Upper lobe of left lung (tissue), 4 donors: ENCODE results near the gene TARDBP.

Source experiments
- CTCF ChIP-seq, 6 experiments: fragments of 450-650 bp in 4 of 6; fragments of 200-600 bp in 2 of 6; sonication (generic) in 2 of 6; IDR thresholded peaks; one replicate each; pipeline ENCODE4 v1.5.1; 2016 to 2019; ENCODE audit warnings: antibody characterized with exemption in 6 of 6
- EP300 ChIP-seq, 4 donors: sonication (generic); formaldehyde crosslinking; IDR thresholded peaks; one replicate each; pipeline ENCODE4 v1.5.1; 2017; ENCODE audit warnings: antibody characterized with exemption in 4 of 4, control low read depth in 2 of 4
- POLR2A ChIP-seq, 4 donors: fragments of 450-650 bp; IDR thresholded peaks; one replicate each; pipeline ENCODE4 v1.5.1; 2016 to 2017; ENCODE audit warnings: antibody characterized with exemption in 4 of 4, mild to moderate bottlenecking in 2 of 4
- POLR2AphosphoS5 ChIP-seq, 2 donors: sonication (generic); formaldehyde crosslinking; IDR thresholded peaks; one replicate each; pipeline ENCODE4 v1.5.1; 2017; ENCODE audit warnings: antibody characterized with exemption in 2 of 2

- TF ChIP-seq POLR2AphosphoS5 (IDR thresholded peaks at IDR 0.05) (no peak), CTCF (IDR thresholded peaks at IDR 0.05) (no peak), POLR2A (IDR thresholded peaks at IDR 0.05) (no peak), EP300 (IDR thresholded peaks at IDR 0.05) (no peak)
Observed at GRCh38 chr1:10979483-10979920, 33.0 kb upstream of the TARDBP start.
